HepG2 (cell line): ENCODE data around the gene CAPN15. TPM values are rescaled to one million over a fixed set of nuclear protein-coding genes. Genes with fewer than 3 reads are reported as not detected.
A peak's percentile ranks its signal among the peaks of the same experiment; 100 is the strongest.

ENCODE experiments used
- ELK4 ChIP-seq: sonication (generic); formaldehyde crosslinking; IDR thresholded peaks from 2 replicates; pipeline ENCODE4 v1.9.0; 2021; ENCODE audit warnings: missing genetic modification reagents, borderline replicate concordance
- MEIS2 ChIP-seq: sonication (generic); formaldehyde crosslinking; IDR thresholded peaks from 2 replicates; pipeline ENCODE4 v1.9.0; 2021; ENCODE audit warnings: mild to moderate bottlenecking, missing genetic modification reagents
- MLX ChIP-seq: IDR thresholded peaks from 2 replicates; pipeline ENCODE4 v1.6.1; 2016
- MXD4 ChIP-seq: IDR thresholded peaks from 2 replicates; pipeline ENCODE4 v1.6.1; 2016; ENCODE audit warnings: mild to moderate bottlenecking, missing biosample characterization, missing genetic modification reagents
- NR2F2 ChIP-seq: IDR thresholded peaks from 2 replicates; pipeline ENCODE4 v1.6.1; 2012; ENCODE audit warnings: low read depth, inconsistent platforms, borderline replicate concordance
- ZEB1 ChIP-seq: IDR thresholded peaks from 2 replicates; pipeline ENCODE4 v1.6.1; 2012; ENCODE audit warnings: mild to moderate bottlenecking, low read depth, inconsistent platforms; ENCODE audit not compliant: insufficient replicate concordance
- ZKSCAN8 ChIP-seq: IDR thresholded peaks from 2 replicates; pipeline ENCODE4 v1.6.1; 2016; ENCODE audit warnings: borderline replicate concordance, missing genetic modification reagents, missing compliant biosample characterization
- ZNF232 ChIP-seq: sonication (generic); formaldehyde crosslinking; IDR thresholded peaks from 2 replicates; pipeline ENCODE4 v1.4.0; 2020; ENCODE audit warnings: missing genetic modification reagents, borderline replicate concordance
- ZNF326 ChIP-seq: sonication (generic); formaldehyde crosslinking; IDR thresholded peaks from 2 replicates; pipeline ENCODE4 v1.4.0; 2020; ENCODE audit warnings: missing genetic modification reagents, borderline replicate concordance
- ZNF558 ChIP-seq: sonication (generic); formaldehyde crosslinking; IDR thresholded peaks from 2 replicates; pipeline ENCODE4 v1.9.0; 2022; ENCODE audit warnings: mild to moderate bottlenecking, missing genetic modification reagents, borderline replicate concordance
- ZNF788 ChIP-seq: sonication (generic); formaldehyde crosslinking; IDR thresholded peaks from 2 replicates; pipeline ENCODE4 v1.5.0; 2020; ENCODE audit warnings: mild to moderate bottlenecking, missing genetic modification reagents, borderline replicate concordance
- polyA plus RNA-seq, 8 experiments: library from polyadenylated mRNA; depleted of rRNA in 3 of 8; stranded (reverse) in 7 of 8; unstranded in 1 of 8; fragments of >200 nt; fragmentation: Illumina TruSeq in 4 of 8; extraction: Trizol in 4 of 8; gene quantifications; 2 replicates each; pipeline versions ENCODE4 v1.2.1 to v1.2.3, GENCODE V29; 2011 to 2016; ENCODE audit warnings: low read depth in 4 of 8, missing spikeins in 1 of 8, mixed read lengths in 1 of 8; ENCODE audit not compliant: insufficient read depth in 1 of 8
- total RNA-seq, 5 experiments: library from RNA; depleted of rRNA; stranded (reverse); fragments of >200 nt; fragmentation: Illumina TruSeq; extraction: Trizol; gene quantifications; 2 replicates each; pipeline ENCODE4 v1.2.3, GENCODE V29; 2016; ENCODE audit warnings: low read depth in 1 of 5
- TF ChIP-seq, protein P1 (sequence below): sonication (generic); formaldehyde crosslinking; IDR thresholded peaks from 2 replicates; pipeline ENCODE4 v1.5.1; 2020; ENCODE audit warnings: missing genetic modification reagents, mild to moderate bottlenecking, borderline replicate concordance
- TF ChIP-seq, protein P2 (sequence below): sonication (generic); formaldehyde crosslinking; IDR thresholded peaks from one replicate; pipeline ENCODE4 v1.5.1; 2020; ENCODE audit warnings: mild to moderate bottlenecking, missing genetic modification reagents; ENCODE audit errors: not compliant biosample characterization

The CAPN15 gene
- total and polyA plus RNA-seq, 2 of the 13 experiments (the other 11 are each of a cell fraction or from before 2014, with no cell fraction given), result 14.9 to 24.5 TPM

DNA sequence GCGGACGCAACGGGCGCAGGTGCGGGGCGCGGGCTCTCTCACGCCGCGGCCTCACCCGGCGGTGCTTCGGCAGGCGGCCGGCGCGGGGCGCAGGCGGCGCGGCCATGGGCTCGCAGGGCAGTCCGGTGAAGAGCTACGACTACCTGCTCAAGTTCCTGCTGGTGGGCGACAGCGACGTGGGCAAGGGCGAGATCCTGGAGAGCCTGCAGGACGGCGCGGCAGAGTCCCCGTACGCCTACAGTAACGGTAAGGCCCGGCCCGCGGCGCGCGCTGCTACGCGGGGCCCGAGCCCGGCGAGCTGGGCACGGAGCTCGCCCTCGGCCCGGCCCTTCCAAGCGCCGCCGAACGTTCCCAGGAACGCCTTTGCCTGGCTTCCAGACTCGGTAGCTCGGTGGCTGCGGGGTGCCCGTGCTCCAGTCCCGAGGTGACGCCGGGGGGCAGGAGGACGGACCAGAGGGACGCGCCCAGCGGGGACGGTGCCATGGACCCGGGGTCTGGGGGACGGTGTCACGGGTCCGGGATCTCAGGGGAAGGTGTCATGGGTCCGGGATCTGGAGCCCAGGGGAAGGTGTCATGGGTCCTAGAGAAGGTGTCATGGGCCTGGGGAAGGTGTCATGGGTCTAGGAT, 62.8 kb downstream of the CAPN15 start (continued):
- TF ChIP-seq MEIS2 (CRISPR knock-in tag), result 0 out of 2 replicates have a peak, but pooled peaks have one; percentile 35
- TF ChIP-seq ZNF232, result no peak
- TF ChIP-seq, protein P1, sequence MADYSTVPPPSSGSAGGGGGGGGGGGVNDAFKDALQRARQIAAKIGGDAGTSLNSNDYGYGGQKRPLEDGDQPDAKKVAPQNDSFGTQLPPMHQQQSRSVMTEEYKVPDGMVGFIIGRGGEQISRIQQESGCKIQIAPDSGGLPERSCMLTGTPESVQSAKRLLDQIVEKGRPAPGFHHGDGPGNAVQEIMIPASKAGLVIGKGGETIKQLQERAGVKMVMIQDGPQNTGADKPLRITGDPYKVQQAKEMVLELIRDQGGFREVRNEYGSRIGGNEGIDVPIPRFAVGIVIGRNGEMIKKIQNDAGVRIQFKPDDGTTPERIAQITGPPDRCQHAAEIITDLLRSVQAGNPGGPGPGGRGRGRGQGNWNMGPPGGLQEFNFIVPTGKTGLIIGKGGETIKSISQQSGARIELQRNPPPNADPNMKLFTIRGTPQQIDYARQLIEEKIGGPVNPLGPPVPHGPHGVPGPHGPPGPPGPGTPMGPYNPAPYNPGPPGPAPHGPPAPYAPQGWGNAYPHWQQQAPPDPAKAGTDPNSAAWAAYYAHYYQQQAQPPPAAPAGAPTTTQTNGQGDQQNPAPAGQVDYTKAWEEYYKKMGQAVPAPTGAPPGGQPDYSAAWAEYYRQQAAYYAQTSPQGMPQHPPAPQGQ (CRISPR knock-in tag), result no peak
- TF ChIP-seq ZNF788 (CRISPR knock-in tag), result no peak
- TF ChIP-seq ZKSCAN8 (CRISPR knock-in tag), result no peak
- TF ChIP-seq MLX (CRISPR knock-in tag), result no peak
- peak; percentile 49; the same call in 1 of the 2 replicates for TF ChIP-seq ZNF558 (CRISPR knock-in tag)
- TF ChIP-seq ZEB1, result no peak
- TF ChIP-seq ZNF326 (CRISPR knock-in tag), result no peak
- TF ChIP-seq, protein P2, sequence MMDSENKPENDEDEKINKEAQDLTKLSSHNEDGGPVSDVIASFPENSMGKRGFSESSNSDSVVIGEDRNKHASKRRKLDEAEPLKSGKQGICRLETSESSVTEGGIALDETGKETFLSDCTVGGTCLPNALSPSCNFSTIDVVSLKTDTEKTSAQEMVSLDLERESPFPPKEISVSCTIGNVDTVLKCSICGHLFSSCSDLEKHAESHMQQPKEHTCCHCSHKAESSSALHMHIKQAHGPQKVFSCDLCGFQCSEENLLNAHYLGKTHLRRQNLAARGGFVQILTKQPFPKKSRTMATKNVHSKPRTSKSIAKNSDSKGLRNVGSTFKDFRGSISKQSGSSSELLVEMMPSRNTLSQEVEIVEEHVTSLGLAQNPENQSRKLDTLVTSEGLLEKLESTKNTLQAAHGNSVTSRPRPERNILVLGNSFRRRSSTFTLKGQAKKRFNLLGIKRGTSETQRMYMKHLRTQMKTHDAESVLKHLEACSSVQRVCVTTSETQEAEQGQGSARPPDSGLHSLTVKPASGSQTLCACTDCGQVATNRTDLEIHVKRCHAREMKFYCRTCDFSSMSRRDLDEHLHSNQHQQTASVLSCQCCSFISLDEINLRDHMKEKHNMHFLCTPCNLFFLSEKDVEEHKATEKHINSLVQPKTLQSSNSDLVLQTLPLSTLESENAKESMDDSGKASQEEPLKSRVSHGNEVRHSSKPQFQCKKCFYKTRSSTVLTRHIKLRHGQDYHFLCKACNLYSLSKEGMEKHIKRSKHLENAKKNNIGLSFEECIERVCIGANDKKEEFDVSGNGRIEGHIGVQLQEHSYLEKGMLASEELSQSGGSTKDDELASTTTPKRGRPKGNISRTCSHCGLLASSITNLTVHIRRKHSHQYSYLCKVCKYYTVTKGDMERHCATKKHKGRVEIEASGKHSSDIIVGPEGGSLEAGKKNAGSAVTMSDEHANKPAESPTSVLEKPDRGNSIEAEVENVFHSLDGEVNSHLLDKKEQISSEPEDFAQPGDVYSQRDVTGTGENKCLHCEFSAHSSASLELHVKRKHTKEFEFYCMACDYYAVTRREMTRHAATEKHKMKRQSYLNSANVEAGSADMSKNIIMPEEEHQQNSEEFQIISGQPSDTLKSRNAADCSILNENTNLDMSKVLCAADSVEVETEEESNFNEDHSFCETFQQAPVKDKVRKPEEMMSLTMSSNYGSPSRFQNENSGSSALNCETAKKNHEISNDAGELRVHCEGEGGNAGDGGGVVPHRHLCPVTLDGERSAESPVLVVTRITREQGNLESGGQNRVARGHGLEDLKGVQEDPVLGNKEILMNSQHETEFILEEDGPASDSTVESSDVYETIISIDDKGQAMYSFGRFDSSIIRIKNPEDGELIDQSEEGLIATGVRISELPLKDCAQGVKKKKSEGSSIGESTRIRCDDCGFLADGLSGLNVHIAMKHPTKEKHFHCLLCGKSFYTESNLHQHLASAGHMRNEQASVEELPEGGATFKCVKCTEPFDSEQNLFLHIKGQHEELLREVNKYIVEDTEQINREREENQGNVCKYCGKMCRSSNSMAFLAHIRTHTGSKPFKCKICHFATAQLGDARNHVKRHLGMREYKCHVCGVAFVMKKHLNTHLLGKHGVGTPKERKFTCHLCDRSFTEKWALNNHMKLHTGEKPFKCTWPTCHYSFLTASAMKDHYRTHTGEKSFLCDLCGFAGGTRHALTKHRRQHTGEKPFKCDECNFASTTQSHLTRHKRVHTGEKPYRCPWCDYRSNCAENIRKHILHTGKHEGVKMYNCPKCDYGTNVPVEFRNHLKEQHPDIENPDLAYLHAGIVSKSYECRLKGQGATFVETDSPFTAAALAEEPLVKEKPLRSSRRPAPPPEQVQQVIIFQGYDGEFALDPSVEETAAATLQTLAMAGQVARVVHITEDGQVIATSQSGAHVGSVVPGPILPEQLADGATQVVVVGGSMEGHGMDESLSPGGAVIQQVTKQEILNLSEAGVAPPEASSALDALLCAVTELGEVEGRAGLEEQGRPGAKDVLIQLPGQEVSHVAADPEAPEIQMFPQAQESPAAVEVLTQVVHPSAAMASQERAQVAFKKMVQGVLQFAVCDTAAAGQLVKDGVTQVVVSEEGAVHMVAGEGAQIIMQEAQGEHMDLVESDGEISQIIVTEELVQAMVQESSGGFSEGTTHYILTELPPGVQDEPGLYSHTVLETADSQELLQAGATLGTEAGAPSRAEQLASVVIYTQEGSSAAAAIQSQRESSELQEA (CRISPR knock-in tag), result no peak
- TF ChIP-seq ELK4, result no peak
- no peak for TF ChIP-seq NR2F2
- TF ChIP-seq MXD4 (CRISPR knock-in tag), result no peak
